Fibroblast of lung (primary cell): ENCODE data around the gene CHI3L1.

Source experiments
- EZH2 ChIP-seq: IDR thresholded peaks from 2 replicates; pipeline ENCODE4 v1.5.1; 2012; ENCODE audit warnings: low read length, control low read depth, mild to moderate bottlenecking; ENCODE audit errors: missing control alignments
- TF ChIP-seq, protein P1 (sequence below), 2 donors: IDR thresholded peaks in 1 of 2; conservative IDR thresholded peaks in 1 of 2; 1 replicate in 1 of 2; 2 replicates in 1 of 2; pipeline ENCODE4 v1.5.1; 2011 to 2012; ENCODE audit warnings: low read length in 2 of 2, control low read depth in 1 of 2, inconsistent platforms in 1 of 2, low read depth in 1 of 2, mild to moderate bottlenecking in 1 of 2

DNA sequence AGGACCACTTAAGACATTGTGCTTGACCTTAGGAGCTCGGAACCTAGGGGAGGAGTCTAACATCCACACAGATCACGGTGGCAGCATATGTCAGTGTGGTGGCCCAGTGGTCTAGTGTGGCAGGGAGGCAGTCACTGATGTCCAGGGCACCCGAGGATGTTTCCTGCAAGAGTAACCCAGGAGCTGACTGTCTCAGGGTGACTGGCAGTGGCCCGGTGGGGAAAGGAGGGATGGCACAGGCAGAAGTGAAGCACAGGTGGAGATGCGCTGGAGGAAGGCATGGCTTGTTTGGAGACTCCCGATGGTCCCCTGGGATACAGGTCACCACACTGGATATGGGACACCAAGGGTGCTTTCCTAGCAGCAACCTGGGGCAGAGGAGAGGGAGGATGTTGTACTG lies 26.6 kb upstream of the CHI3L1 start:
- TF ChIP-seq, protein P1, sequence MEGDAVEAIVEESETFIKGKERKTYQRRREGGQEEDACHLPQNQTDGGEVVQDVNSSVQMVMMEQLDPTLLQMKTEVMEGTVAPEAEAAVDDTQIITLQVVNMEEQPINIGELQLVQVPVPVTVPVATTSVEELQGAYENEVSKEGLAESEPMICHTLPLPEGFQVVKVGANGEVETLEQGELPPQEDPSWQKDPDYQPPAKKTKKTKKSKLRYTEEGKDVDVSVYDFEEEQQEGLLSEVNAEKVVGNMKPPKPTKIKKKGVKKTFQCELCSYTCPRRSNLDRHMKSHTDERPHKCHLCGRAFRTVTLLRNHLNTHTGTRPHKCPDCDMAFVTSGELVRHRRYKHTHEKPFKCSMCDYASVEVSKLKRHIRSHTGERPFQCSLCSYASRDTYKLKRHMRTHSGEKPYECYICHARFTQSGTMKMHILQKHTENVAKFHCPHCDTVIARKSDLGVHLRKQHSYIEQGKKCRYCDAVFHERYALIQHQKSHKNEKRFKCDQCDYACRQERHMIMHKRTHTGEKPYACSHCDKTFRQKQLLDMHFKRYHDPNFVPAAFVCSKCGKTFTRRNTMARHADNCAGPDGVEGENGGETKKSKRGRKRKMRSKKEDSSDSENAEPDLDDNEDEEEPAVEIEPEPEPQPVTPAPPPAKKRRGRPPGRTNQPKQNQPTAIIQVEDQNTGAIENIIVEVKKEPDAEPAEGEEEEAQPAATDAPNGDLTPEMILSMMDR (conservative IDR thresholded peaks at IDR 0.05 in 1 of 2, IDR thresholded peaks at IDR 0.05 in 1 of 2; ENCODE audit: low read depth in 1 of 2, low read length in 2 of 2): no peak
- TF ChIP-seq EZH2: no peak
